HG02885 (cell line): ENCODE results near the gene SHC4.

Source experiments
- ATAC-seq: cut with Tn5 transposase; IDR thresholded peaks from one replicate; pipeline ENCODE4 v1.9.1; 2021; ENCODE audit warnings: mild to moderate bottlenecking; ENCODE audit not compliant: unreplicated experiment, poor library complexity

Gene SHC4

GRCh38 chr15:48774484-48774883 lies 189.2 kb downstream of the SHC4 start:
- ATAC-seq, result no peak
